ENCODE measurements around the gene ACOX2.
"Not testable (repeated sequence)": the region's sequence is repeated elsewhere in the genome, so short reads cannot be mapped to it uniquely, and the experiment has no call there.

Gene ACOX2

GRCh38 chr3:58537412-58538301, 667 bp upstream of the ACOX2 start:
- DNase-seq = no peak
- intact Hi-C loops (cut with DNase I) = loop anchor here (10.0 kb wide), 1 partner anchor 123 kb away; no protein-coding TSS in a partner anchor

GRCh38 chr3:58535531-58536500, 1.2 kb downstream of the ACOX2 start:
- intact Hi-C loops (cut with DNase I) = loop anchor here (10.0 kb wide), 1 partner anchor 121 kb away; no protein-coding TSS in a partner anchor
- DNase-seq = no peak

- intact Hi-C loops (cut with DNase I) = loop anchor here (5.0 to 10.0 kb wide), 2 partner anchors 120 to 213 kb away; no protein-coding TSS in a partner anchor
- DNase-seq = peak in 1 of 10 donors; percentile 55
Measured at GRCh38 chr3:58534592-58535494, 2.1 kb downstream of the ACOX2 start.

GRCh38 chr3:58532794-58533220, 4.2 kb downstream of the ACOX2 start:
- intact Hi-C loops (cut with DNase I) = loop anchor here (1.0 to 10.0 kb wide), 5 partner anchors 42 to 226 kb away; partner anchors contain the start of genes HTD2 and RPP14
- peak; percentile 49 to 96 (median 76) for DNase-seq

- no peak for DNase-seq
- intact Hi-C loops (cut with DNase I) = loop anchor here (1.0 to 10.0 kb wide), 5 partner anchors 41 to 225 kb away; partner anchors contain the start of genes HTD2 and RPP14
Measured at GRCh38 chr3:58531956-58532355, 5.0 kb downstream of the ACOX2 start.

GRCh38 chr3:58531555-58531954, 5.4 kb downstream of the ACOX2 start:
- intact Hi-C loops (cut with DNase I) = loop anchor here (5.0 to 10.0 kb wide), 2 partner anchors 117 to 209 kb away; no protein-coding TSS in a partner anchor

GRCh38 chr3:58530354-58530865, 6.6 kb downstream of the ACOX2 start:
- intact Hi-C loops (cut with DNase I) = loop anchor here (5.0 to 10.0 kb wide), 2 partner anchors 116 to 208 kb away; no protein-coding TSS in a partner anchor
- DNase-seq = peak in 1 of 10 donors; percentile 76

More at GRCh38 chr3:58531555-58531954, 5.4 kb downstream of the ACOX2 start:
- DNase-seq = peak in 2 of 10 donors; percentile 57 to 58

GRCh38 chr3:58529516-58530353, 7.3 kb downstream of the ACOX2 start:
- intact Hi-C loops (cut with DNase I) = loop anchor here (5.0 to 10.0 kb wide), 2 partner anchors 115 to 207 kb away; no protein-coding TSS in a partner anchor
- DNase-seq = peak in 1 of 10 donors; percentile 71

- DNase-seq = no peak
- intact Hi-C loops (cut with DNase I) = no loop called here
Measured at GRCh38 chr3:58528629-58529028, 8.4 kb downstream of the ACOX2 start.

GRCh38 chr3:58527440-58527839, 9.6 kb downstream of the ACOX2 start:
- intact Hi-C loops (cut with DNase I); DNase-seq: not testable (repeated sequence)

- intact Hi-C loops (cut with DNase I) = no loop called here
- DNase-seq = no peak
Measured at GRCh38 chr3:58526515-58526957, 10.5 kb downstream of the ACOX2 start.

GRCh38 chr3:58524326-58524888, 12.6 kb downstream of the ACOX2 start:
- peak in 1 of 10 donors; percentile 70 for DNase-seq
- intact Hi-C loops (cut with DNase I) = no loop called here

- DNase-seq = no peak
- intact Hi-C loops (cut with DNase I) = no loop called here
Measured at GRCh38 chr3:58522759-58523425, 14.1 kb downstream of the ACOX2 start.

GRCh38 chr3:58521917-58522631, 14.9 kb downstream of the ACOX2 start:
- peak in 8 of 10 donors; percentile 28 to 87 (median 54) for DNase-seq
- intact Hi-C loops (cut with DNase I) = no loop called here

- no peak for DNase-seq
- intact Hi-C loops (cut with DNase I) = no loop called here
Measured at GRCh38 chr3:58521336-58521670, 15.7 kb downstream of the ACOX2 start.
